Activated CD8-positive, alpha-beta memory T cell treated with anti-CD3 and anti-CD28 coated beads, Interleukin-2, amount 50 U/mL, for 24 hours (primary cell): ENCODE results near the gene PLPP2.

ENCODE experiments used
- DNase-seq: peaks from one replicate; pipeline ENCODE4 v3.0.0-alpha.2; 2020; ENCODE audit errors: extremely low read depth

PLPP2 gene

GRCh38 chr19:291006-291521 is at the start of gene PLPP2:
Gene PLPP2, minus strand, starts transcription at chr19:291403. Its CDS starts 67 bp downstream, at chr19:291336.
- no peak for DNase-seq

- no peak for DNase-seq
Observed at GRCh38 chr19:340620-341385, 49.6 kb upstream of the PLPP2 start.

- no peak for DNase-seq
Observed at GRCh38 chr19:339262-339887, 48.2 kb upstream of the PLPP2 start.

GRCh38 chr19:338421-338820 is 47.2 kb upstream of the PLPP2 start:
- no peak for DNase-seq

- no peak for DNase-seq
Observed at GRCh38 chr19:336067-336614, 44.9 kb upstream of the PLPP2 start.

- DNase-seq: no peak
Observed at GRCh38 chr19:335486-336066, 44.4 kb upstream of the PLPP2 start.

GRCh38 chr19:335072-335471 is 43.9 kb upstream of the PLPP2 start:
- DNase-seq: no peak

- no peak for DNase-seq
Observed at GRCh38 chr19:334296-335071, 43.3 kb upstream of the PLPP2 start.

- no peak for DNase-seq
Observed at GRCh38 chr19:330503-330902, 39.3 kb upstream of the PLPP2 start.

- no peak for DNase-seq
Observed at GRCh38 chr19:329876-330275, 38.7 kb upstream of the PLPP2 start.

GRCh38 chr19:328025-328505 is 36.9 kb upstream of the PLPP2 start:
- DNase-seq: no peak

GRCh38 chr19:327291-328024 is 36.3 kb upstream of the PLPP2 start:
- DNase-seq: no peak

GRCh38 chr19:326871-327270 is 35.7 kb upstream of the PLPP2 start:
- no peak for DNase-seq

GRCh38 chr19:325937-326565 is 34.8 kb upstream of the PLPP2 start:
- DNase-seq: no peak

- DNase-seq: no peak
Observed at GRCh38 chr19:325173-325936, 34.2 kb upstream of the PLPP2 start.

- no peak for DNase-seq
Observed at GRCh38 chr19:324716-325115, 33.5 kb upstream of the PLPP2 start.

- DNase-seq: no peak
Observed at GRCh38 chr19:322616-323015, 31.4 kb upstream of the PLPP2 start.

- DNase-seq: no peak
Observed at GRCh38 chr19:318509-318774, 27.2 kb upstream of the PLPP2 start.

GRCh38 chr19:317710-318508 is 26.7 kb upstream of the PLPP2 start:
- DNase-seq: no peak
